GM19043 (cell line): ENCODE measurements around the gene ERC2.

Source experiments
- ATAC-seq: cut with Tn5 transposase; IDR thresholded peaks from one replicate; pipeline ENCODE4 v1.9.1; 2021; ENCODE audit warnings: low read depth; ENCODE audit not compliant: unreplicated experiment

ERC2 gene

GRCh38 chr3:55816794-55817576 lies 651.3 kb downstream of the ERC2 start:
- ATAC-seq, result no peak

DNA sequence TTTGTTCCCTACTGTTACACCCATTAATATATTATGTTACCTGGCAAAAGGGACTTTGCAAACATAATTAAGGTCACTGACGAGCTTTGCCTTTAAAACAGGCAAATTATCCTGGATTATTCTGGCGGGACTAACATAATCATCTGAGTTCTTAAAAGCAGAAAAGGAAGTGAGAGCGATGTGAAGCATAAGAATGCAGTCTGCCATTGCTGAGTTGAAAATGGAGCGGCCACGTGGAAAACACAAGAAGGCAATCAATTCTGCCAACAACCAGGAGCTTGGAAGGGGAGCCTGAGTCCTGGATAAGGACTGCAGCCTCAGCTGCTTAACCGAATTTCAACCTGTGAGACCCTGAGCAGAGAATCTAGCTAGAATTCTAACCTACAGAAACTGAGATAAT lies 653.0 kb downstream of the ERC2 start:
- ATAC-seq, result no peak

- ATAC-seq, result no peak
These were observed 654.8 kb downstream of the ERC2 start for GRCh38 chr3:55813268-55814097.

DNA sequence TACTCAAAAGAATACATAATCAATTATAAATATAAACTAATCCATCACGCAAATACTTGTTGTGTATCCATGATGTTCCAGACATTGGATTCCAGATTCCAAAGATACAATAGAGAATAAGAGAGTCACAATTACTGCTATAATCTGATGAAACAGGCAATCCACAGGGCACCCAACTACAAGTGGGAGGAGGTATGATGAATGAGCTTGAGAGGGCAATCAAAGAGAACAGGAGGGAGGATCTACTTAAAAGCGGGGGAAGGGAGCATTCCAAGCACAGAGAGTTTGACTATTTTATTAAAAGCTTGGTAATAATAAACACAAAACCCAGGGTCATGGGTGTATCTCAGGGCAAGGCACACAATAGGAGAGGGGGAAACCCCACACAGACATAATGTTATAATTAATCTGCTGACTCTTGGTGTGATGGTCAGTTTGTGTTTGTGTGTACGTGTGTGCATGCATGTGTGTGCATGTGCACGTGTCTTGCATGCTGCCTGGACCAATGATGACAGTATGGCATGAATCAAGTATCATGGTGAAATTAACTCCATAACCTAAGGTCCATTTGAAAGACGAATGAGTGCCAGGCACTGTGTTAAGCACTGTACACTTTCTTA lies 655.8 kb downstream of the ERC2 start:
- ATAC-seq, result no peak

GRCh38 chr3:55807210-55807609 lies 661.1 kb downstream of the ERC2 start:
- no peak for ATAC-seq

DNA sequence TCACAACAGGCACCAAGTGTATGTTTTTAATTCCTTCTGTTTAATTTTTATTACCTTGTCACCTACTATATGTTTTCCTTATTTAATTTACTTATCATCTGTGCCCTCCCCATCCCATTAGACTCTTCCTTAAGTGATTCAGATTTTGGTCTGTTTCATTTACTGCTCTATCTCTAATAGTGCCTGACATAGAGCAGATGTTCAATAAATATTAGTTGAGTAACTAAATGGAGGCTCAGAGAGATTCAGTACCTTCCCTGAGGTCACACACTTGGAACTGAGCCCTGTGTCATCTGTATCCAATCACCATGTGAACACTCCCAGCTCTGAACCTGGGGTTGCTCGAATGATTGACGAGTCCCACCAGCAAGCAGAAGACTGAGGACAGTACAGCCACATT lies 663.1 kb downstream of the ERC2 start:
- no peak for ATAC-seq

- no peak for ATAC-seq
These were observed 663.8 kb downstream of the ERC2 start for GRCh38 chr3:55804170-55805095.

GRCh38 chr3:55802816-55803215 lies 665.5 kb downstream of the ERC2 start:
- ATAC-seq, result no peak

GRCh38 chr3:55801676-55802075 lies 666.6 kb downstream of the ERC2 start:
- ATAC-seq, result no peak

DNA sequence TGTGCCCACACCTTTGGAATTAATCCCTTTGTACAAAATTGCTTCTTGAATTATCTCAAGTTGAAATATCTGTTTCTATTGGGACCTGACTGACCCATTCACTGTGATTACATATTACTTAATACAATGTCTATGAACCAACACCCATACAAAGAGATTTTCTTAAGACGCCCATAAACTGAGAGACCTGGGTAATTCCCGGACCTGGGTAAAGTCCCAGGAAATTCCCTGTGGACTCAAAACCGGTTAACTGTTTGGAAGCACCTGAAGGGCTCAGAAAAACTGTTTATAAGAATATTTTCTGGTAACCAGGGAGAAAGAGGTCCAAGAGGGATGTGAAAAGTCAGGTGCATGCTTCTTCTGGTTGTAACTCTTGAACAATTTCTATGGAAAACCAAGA lies 667.2 kb downstream of the ERC2 start:
- ATAC-seq, result no peak

DNA sequence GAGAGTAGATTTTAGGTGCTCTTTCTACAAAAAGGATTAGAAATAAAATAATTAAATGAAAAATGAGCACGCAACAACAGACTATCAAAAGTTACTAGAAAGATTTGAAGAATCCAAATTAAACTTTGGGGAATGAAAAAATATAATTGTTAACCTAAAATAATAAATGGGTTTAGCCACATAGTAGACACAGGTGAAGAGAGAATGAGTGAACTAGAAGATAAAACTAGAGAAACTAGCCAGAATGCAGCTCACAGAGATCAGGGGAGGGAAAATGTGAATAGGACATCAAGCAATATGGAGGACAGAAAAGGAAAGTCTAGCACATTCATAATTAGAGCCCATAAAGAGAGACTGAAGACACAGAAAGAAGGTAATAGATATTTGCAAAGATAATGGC lies 670.5 kb downstream of the ERC2 start:
- ATAC-seq, result no peak

GRCh38 chr3:55797084-55797483 lies 671.2 kb downstream of the ERC2 start:
- ATAC-seq, result no peak

GRCh38 chr3:55796533-55796932 lies 671.7 kb downstream of the ERC2 start:
- no peak for ATAC-seq

- ATAC-seq, result no peak
These were observed 672.5 kb downstream of the ERC2 start for GRCh38 chr3:55795746-55796145.

DNA sequence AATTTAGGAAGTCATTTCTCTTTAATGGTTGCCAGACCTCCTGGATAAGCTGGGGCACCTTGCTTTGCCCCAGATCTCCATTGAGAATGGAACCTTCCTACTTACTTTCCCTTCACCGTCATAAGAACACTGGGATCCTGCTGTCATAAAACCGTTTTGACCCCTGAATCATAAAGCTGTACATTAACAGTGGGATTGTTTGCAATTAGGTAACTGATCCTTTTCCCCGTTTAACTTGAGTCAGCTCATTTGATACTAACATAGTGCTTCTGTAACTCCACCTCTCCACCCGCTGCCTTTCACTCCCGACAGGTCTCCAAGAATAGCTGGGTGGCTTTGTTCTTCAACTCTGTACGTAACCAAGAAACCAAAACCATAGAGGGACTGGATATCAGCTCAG lies 673.0 kb downstream of the ERC2 start:
- no peak for ATAC-seq

- no peak for ATAC-seq
These were observed 675.5 kb downstream of the ERC2 start for GRCh38 chr3:55792742-55793141.

DNA sequence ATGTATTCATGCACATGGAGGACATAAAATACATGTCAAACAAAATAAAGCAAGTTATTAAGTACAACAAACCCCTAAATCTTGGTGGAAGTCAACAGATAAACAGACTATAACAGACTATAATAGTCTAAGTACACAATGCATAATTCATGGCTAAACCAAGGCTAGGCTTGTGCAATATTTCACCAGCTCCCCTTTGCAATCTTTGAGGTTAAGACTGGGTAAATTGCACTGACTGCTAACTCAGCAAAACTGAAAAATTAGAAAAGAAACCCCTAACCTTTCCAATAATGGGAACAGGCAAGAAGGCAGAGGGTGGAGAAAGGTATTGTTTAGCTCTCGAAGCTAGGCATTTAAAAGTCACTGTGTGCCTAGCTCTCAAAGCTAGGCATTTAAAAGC lies 676.3 kb downstream of the ERC2 start:
- ATAC-seq, result no peak

- ATAC-seq, result no peak
These were observed 677.5 kb downstream of the ERC2 start for GRCh38 chr3:55790596-55791350.

GRCh38 chr3:55789516-55789915 lies 678.8 kb downstream of the ERC2 start:
- no peak for ATAC-seq

DNA sequence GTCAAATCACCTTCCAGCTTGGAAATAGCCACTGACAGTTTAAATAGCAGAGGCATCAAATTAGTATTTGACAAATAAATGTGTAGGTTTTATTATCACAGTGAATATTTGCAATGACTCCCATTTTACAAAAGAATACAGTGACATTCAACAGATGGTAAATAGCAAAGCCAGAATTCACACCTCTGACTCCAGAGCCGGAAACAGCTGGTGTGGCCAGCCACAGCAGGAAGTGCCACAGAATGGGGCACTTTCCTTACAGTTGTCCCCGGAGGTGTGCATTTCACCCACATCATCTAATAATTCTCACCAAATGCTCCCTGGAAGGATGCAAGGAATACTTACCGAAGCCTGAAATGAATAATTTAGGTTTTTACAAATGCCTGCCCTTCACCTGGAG lies 685.5 kb downstream of the ERC2 start:
- no peak for ATAC-seq
